ENCODE results near the gene FREY1.

Gene FREY1

DNA sequence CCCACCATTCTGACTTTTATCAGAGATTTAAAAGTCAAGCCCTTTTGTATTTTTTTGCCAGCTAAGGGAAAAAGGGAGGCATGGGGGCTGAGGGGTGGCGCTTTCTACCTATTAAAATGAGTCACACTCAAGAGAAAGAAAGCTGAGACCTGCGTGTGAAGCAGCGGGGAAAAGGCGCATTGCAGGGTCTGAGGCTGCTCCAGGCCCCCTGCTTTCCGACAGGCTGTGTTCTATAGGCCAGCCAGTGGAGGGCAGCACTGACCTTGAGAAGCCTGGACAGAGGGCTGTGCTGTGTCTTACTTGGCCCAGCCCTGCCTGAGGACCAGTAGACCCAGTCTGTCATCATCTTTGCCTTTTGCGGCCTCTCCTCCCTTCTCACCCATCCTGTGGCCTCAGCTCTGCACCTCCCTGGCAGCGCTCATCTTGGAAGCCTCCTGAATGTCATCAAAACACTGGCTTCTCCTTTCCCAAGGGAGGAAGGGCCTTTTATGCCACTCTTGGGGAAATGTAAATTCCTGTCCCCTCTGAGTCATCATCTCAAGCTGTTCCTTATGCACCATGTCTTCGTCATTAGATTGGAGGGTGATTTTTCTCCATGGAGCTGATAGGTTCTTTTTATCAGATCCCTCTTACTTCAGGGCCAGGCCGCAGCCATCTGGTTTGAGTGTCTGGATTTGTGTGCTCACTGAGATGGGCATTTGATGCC, 34.3 kb downstream of the FREY1 start:
- in situ Hi-C loops (cut with MboI; ENCODE audit: low sequenced_read_pairs): no loop called here

DNA sequence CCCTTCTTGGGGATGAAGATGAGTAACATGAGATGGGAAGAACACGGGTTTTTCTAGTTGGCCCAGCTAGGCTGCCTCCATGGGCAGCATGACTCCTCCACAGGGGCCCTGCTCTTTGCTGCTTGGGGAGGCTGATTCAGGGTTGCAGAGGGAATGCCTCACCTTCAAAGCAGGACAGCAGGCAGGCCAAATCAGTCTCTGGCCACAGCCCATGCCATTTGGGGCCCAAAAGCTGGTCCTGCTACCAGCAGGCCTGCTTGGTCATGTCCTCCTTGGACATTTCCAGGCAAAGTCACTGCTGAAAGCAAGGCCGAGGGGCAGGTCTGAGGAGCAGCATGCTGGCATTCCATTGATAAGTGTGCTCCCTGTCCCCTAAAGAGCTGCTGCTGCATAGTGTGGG, 35.4 kb downstream of the FREY1 start:
- in situ Hi-C loops (cut with MboI; ENCODE audit: low sequenced_read_pairs): no loop called here

DNA sequence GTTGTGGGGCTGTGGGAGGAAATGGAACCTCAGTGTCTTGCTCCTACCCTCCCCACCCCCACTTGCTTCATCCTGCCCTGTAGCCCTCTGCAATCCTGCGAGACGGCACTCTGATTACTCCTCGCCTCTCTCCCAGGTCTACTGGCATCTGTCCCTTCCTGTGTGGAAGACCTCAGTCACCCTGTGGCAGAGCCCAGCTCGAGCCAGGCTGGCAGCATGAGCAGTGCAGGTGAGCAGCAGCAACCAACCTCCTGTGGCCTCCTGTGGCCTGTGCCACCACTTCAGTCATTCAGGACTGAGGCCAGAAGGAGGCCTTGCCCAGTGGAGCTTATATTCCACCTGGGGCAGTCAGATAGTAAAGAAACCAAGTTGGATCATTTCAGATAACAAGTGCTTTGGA, 36.4 kb downstream of the FREY1 start:
- in situ Hi-C loops (cut with MboI; ENCODE audit: low sequenced_read_pairs): no loop called here

DNA sequence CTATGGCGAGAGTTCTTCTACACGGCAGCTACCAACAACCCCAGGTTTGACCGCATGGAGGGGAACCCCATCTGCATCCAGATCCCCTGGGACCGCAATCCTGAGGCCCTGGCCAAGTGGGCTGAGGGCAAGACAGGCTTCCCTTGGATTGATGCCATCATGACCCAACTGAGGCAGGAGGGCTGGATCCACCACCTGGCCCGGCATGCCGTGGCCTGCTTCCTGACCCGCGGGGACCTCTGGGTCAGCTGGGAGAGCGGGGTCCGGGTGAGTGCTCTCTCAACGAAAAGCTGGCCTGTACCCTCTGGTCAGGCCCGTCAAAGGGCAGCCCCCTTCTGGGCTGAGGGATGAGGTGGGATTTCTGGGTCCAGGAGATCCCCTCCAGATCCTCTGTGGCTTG, 37.5 kb downstream of the FREY1 start:
- in situ Hi-C loops (cut with MboI; ENCODE audit: low sequenced_read_pairs): no loop called here

DNA sequence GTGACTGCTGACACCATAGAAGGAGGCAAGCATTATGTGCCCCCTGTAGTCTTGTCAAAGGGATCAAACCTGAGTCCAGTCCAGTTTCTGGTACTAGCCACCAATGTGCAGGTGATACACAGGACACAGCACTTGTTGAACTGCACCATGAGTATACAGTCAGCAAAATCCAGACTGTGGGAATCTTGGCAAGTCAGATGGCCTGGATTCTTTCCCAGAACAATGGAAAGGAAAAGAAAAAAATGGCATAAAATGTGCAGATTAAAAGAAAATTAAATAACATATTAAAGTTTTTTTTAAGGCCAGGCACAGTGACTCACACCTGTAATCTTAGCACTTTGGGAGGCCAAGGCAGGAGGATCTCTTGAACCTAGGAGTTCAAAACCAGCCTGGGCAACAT, 43.0 kb downstream of the FREY1 start:
- in situ Hi-C loops (cut with MboI; ENCODE audit: low sequenced_read_pairs): no loop called here

DNA sequence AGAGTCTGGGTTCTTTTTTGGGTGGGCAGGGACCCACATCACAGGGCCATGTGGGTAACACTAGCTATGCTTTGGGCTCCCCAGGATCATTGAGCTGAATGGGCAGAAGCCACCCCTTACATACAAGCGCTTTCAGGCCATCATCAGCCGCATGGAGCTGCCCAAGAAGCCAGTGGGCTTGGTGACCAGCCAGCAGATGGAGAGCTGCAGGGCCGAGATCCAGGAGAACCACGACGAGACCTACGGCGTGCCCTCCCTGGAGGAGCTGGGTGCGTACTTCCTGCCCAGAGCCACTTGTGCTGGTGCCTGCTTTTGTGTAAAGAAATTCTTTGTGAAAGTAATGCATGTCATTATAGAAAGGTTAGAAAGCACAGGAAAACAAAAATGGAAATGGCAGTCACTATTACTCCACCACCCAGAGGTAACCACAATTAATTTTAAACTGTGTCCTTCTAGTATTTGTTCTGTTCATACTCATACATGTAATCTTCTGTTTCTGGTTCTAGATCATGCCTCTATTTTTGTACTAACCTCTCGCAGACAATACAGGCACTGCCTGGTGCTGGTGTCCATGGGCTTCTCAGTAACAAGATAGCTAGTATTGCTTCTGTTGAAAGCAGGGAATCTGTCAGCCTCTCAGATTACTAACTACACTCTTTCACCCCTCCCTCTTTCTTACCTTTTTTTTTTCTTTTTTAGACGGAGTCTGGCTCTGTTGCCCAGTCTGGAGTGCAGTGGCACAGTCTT, 46.1 kb downstream of the FREY1 start:
- in situ Hi-C loops (cut with MboI; ENCODE audit: low sequenced_read_pairs): no loop called here

DNA sequence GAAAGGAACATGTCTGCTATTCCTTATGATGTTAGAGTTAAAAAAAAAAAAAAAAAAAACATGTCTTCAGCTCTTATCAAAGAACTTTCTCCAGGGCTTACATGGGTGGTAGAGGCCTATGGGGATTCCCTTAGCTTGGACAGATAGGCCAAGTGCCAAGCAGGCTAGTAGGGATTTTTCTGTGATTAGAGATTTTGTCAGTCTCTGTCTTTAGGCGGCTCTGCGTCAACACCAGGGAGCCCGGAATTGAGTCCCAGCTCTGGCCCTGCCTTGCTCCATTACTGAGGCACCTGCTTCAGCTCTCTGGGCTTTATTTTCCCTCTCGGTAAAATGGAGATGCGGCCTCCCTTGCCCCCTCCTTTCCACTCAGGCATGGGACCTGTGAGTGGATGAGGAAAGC, 46.7 kb downstream of the FREY1 start:
- in situ Hi-C loops (cut with MboI; ENCODE audit: low sequenced_read_pairs): no loop called here

DNA sequence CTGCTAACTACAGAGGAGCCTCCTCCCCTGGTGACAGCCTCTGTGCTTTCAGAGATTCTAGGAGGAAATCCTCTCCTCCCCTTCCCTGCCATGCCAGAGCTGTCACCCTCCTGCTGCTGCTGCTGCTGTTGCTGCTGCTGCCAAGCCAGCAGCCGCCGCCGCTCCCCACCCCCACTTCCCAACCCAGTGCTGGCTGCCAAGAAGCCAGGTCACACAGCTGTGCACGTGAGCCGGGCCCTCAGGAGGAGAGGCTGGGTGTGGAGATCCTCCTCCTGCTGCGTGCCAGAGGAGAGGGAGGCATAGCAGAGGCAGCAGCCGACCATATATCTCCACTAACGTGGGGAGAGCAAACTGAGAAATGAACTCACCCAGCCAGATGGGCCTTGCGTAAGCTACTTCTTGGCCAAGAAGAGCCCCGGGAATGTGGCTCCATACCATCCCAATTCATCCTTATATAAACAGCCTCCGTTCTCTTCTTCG, 47.4 kb downstream of the FREY1 start:
- in situ Hi-C loops (cut with MboI; ENCODE audit: low sequenced_read_pairs): no loop called here

DNA sequence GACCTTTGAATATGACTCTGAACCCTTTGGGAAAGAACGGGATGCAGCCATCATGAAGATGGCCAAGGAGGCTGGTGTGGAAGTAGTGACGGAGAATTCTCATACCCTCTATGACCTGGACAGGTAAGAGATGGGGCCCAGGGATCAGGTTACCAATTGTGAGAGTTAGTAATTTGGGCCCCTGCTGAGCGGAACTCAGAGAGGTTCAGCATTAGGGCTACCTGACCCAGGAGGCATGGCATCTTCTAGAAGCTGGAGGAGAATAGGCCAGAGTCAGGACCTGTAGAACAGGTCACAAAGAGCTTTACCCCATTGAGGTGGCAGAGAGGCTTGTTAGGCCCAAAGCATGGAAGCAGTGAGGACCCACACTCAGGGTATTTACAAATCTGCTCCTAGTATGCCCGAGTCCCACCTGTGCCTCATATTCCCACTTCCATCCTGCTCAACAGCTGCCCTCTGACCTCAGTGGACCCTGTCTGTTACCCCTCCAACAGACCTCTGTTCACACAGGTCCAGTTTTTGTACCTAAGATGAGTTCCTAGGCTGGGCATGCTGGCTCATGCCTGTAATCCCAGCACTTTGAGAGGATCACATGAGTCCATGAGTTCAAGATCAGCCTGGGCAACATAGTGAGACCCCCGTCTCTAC, 48.2 kb downstream of the FREY1 start:
- in situ Hi-C loops (cut with MboI; ENCODE audit: low sequenced_read_pairs): no loop called here

DNA sequence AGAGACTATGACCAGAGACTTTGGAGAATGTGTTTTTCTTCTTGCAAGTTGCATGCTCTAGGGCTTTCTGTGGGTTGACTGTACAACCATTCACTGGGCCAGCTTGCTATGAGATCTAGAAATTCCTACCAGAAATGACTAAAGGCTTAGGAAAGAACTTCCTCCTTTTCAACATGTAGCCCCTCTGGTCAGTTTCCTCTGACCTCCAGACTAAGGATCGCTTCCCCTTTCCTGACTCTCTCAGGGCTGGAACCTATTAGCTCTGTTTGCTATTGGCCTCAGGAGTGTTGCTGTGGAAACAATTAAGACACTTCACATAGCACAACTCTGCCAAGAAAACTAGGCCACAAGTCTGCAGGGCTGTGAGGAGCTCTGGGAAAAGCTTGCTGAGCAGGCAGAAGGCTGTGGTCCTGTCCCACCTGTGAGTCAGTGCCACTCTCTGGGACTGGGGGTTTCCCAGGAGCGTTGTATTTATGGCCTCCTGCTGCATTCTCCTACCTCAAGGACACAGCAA, 49.1 kb downstream of the FREY1 start:
- in situ Hi-C loops (cut with MboI; ENCODE audit: low sequenced_read_pairs): no loop called here
